GM21619 (cell line): ENCODE results near the gene DDX27.
"Not testable (repeated sequence)": the region's sequence is repeated elsewhere in the genome, so short reads cannot be mapped to it uniquely, and the experiment has no call there.

Experiments
- ATAC-seq: cut with Tn5 transposase; IDR thresholded peaks from one replicate; pipeline ENCODE4 v1.9.1; 2021; ENCODE audit not compliant: unreplicated experiment

DDX27 gene

GRCh38 chr20:49219091-49219923 is at the start of gene DDX27:
Gene DDX27 (plus strand): TSS chr20:49219416. CDS start chr20:49219449, 33 bp downstream.
- ATAC-seq: peak; percentile 85

- ATAC-seq: no peak
Measured at GRCh38 chr20:49169547-49169946, 49.7 kb upstream of the DDX27 start.

GRCh38 chr20:49170714-49171113 is 48.5 kb upstream of the DDX27 start:
- no peak for ATAC-seq

DNA sequence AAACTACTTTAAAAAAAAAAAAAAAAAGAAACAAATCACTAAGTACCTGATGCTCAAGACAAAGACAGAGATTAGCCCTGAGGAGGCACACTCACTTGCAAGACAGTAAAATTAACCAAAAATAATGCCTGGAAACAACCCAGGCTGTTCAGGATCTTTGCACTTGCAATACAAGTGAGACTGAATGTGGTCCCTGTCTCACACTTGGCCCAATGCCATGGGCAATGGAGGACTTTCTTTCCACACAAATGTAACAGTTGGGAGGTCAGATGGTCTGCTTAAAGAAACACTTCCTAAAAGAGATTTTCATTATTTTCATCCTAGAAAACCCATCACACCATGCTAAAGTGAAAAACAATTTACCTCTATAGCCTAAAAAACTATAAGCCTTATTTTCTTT is 47.3 kb upstream of the DDX27 start:
- ATAC-seq: no peak

- no peak for ATAC-seq
Measured at GRCh38 chr20:49172413-49172812, 46.8 kb upstream of the DDX27 start.

GRCh38 chr20:49174183-49174582 is 45.0 kb upstream of the DDX27 start:
- ATAC-seq: no peak

DNA sequence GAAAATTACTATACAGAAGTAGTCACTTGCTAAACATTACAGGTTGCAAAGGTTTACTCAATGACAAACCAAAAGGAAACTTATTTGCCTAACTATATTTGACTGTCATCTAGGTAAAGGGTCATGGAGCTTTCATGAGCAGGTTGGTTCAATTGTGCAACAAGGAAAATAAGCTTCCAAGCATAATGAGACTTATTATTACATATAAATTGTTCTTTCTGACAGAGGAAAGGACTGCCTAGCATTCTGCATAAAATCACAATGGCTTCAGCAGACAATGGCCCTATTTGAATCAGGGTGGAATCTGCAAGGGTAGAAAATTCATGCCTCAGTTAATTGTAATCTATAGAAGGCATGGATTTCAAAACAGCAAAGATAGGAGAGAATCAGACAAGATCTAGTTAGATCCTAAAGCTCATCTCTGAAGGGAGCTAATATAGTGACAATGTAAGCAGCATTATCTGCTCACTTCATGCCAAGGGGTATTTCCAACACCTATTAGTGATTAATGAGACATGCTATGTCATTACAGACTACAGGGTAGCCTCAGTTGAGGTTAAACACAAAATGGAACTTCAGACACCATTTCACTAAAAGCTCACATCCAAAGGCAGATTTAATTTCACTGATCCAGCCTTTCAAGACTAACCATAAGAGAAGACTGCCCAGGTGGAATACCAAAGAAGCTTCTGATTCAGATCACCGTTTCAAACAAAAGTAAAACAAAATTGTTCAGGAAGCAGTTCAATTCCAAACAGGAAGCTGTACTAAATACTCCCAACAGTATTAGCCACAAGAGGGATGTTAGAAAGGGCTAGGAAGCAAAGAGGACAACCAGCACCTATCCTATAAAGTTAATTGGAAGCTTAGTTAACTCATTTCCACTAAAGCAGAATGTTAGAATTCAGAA is 39.6 kb upstream of the DDX27 start:
- peak; percentile 56 for ATAC-seq

- no peak for ATAC-seq
Measured at GRCh38 chr20:49181265-49181877, 37.8 kb upstream of the DDX27 start.

GRCh38 chr20:49183444-49183843 is 35.8 kb upstream of the DDX27 start:
- ATAC-seq: no peak

- not testable (repeated sequence) for ATAC-seq
Measured at GRCh38 chr20:49184084-49184501, 35.1 kb upstream of the DDX27 start.

DNA sequence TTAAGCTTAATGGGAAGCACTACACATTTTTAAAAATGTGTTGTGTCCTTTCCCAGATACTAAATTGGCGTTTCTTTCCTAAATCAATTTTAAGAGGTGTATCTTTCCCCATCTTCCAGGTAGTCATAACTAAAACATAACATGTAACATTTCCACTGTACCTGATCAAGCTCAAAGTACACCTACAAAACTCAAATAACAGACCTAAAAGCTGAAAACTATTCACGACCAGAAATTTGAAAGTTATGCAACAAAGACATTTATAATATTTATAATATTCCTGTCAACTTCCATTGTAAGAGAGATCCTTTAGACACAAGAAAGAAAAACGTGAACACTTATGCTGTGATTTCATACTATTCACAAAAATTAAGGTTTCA is 34.5 kb upstream of the DDX27 start:
- ATAC-seq: no peak

DNA sequence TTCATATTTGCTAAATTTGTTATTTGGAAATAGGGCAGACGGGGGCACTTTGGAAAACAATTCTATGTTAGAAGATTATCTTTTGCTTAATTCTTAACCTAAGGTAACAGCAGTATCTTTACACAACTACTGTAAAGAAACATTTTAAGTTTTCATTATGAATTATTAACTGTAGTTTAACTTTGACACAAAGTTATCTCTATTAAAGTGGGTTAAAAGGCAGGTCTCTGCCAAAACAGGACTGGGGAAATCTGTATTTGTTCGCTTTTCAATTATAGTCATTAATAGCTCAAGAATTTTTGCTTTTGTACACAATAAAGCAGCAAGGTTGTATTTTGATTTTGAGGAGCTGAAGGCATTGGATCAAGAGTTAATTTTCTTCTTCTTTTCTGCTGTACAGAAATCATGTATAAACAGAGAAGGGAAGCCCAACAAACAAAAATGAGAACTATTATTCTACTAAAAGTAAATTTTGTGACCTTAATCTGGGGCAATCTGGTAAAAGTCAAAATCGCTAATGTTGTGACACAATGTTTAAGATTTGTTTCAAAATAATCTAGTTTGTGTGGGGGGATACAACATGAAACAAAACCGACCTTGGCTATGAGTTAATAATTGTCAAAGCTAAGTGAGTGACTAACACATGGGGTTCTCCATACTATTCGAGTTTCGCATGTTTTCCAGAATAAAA is 34.0 kb upstream of the DDX27 start:
- ATAC-seq: no peak

- no peak for ATAC-seq
Measured at GRCh38 chr20:49186535-49187329, 32.5 kb upstream of the DDX27 start.

DNA sequence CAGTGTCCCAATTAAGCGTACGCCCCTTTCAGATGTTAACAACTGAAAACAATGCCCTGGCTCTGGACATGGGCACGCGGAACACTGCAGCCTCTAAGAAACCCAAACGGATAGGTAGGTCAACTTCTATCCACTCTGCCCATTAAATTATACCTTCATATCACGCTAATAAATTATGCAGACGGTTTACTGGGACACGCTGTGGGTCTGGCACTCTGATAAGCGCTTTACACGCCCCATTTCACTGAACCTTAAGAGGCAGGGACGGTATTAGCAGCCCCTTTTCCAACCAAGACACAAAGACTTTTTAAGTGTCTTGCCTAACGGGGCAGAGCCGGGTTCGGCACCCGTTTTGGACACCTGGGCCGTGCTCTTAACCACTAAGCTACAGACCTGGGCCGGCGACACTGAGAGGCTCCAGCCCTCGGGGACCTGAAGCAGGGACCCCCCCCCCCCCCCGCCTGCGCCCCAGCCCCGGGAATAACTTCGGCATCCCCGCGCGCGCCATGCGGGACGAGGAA is 31.8 kb upstream of the DDX27 start:
- no peak for ATAC-seq

DNA sequence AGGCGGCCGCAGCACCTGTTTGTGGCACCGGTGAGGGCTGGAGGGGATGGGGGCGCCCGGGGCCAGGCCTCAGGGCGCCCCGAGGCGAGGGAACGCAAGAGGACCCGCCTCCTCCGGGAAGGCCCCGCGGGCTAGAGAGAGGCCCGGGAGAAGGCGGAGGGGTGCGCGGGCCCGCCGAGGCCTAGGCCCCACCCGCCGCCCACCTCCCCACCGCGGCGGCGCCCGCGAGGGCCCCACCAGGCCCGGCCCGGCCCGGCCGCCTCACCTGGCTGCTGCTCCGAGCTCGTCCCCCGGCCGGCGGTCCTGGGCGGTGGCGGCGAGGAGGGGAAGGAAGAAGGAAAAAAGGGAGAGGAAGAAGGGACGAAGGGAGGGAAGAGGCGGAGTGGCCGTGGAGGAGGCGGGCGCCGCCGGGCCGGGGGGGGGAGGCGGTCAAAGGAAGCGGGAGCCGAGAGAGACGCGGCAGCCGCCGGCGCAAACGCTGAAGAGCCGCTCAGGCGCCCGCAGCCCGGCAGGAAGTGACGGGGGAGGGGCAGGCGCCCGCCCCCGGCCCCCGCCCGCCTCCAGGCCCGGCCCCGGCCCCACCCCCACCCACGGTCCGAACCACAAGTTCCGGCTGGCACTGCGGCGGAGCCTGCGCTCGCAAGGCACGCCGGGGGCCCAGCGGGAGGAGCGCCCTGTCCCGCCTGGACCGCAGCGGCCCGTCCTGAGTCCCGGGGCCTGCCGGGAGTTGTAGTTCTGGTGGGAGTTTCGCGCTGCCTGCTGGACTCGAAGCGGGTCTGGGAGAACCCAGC is 31.2 kb upstream of the DDX27 start, which contains the start of gene STAU1:
TSS of gene STAU1 (minus strand) at position 484 of the 791 bp plus-strand sequence. CDS start 22,133 bp downstream, outside the sequence.
- ATAC-seq: peak; percentile 88

DNA sequence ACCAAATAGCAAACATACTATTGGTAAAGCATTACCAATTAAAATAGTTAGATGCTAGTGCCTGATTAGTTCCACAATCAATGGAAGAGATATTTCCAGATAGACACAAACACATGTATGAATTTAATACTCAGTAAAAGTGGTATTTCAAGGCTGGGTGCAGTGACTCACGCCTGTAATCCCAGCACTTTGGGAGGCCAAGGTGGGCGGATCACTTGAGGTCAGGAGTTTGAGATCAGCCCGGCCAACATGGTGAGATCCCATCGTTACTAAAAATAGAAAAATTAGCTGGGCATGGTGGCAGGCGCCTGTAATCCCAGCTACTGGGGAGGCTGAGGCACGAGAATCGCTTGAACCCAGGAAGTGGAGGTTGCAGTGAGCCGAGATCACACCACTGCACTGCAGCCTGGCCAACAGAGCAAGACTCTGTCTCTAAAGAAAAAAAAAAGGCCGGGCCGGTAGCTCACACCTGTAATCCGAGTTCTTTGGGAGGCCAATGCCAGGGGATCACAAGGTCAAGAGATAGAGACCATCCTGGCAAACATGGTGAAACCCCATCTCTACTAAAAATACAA is 26.2 kb upstream of the DDX27 start:
- not testable (repeated sequence) for ATAC-seq

DNA sequence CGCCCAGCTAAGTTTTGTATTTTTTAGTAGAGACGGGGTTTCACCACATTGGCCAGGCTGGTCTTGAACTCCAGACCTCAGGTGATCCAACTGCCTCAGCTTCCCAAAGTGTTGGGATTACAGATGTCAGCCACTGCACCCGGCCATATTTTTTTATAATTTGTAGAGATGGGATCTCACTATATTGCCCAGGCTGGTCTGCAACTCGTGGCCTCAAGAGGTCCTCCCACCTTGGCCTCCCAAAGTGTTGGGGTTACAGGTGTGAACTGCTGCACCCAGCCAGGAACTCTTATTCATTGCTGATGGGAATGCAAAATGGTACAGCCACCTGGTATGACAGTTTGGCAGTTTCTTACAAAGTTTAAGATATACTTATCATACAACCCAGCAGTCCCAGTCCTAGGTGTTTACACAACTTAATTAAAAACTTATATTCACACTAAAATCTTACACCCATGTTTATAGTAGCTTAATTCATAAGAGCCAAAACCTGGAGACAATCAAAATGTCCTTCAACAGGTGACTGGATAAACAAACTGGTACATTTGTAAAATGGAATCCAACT is 19.4 kb upstream of the DDX27 start:
- no peak for ATAC-seq

- ATAC-seq: no peak
Measured at GRCh38 chr20:49203011-49203410, 16.2 kb upstream of the DDX27 start.
